SK-N-SH (cell line): Measurements from ENCODE around the gene PNPLA5. TPM values are rescaled to one million over a fixed set of nuclear protein-coding genes. Genes with fewer than 3 reads are reported as not detected.

ENCODE experiments used
- CTCF ChIA-PET: fragments of 300-600, 350-600 bp; formaldehyde crosslinking; extraction: SDS; loops from one replicate; lab custom pipeline; 2021; lab: Yijun Ruan, JAX
- POLR2A ChIA-PET: fragments of 350-600 bp; sonication (Branson Sonifier 250); formaldehyde crosslinking; extraction: SDS; loops from one replicate; lab custom pipeline; 2020; ENCODE audit warnings: antibody characterized with exemption, inconsistent platforms; lab: Yijun Ruan, JAX
- DNase-seq: peaks from one replicate; pipeline ENCODE4 v3.0.0; 2012
- H2AFZ ChIP-seq: fragments of 200-600 bp; sonication (generic); 2 replicates; pipeline ENCODE4 v1.8.1; 2016; ENCODE audit warnings: antibody characterized with exemption, mild to moderate bottlenecking, low read depth
- H3F3A ChIP-seq: fragments of 200-600 bp; sonication (generic); replicated peaks from 2 replicates; pipeline ENCODE3; 2016; ENCODE audit warnings: antibody characterized with exemption, mild to moderate bottlenecking; ENCODE audit not compliant: insufficient read depth
- H3K27ac ChIP-seq, 2 experiments: fragments of 200-500 bp in 1 of 2; fragments of 200-600 bp in 1 of 2; sonication (Bioruptor generic) in 1 of 2; sonication (generic), shearing (Covaris generic) in 1 of 2; 2 replicates each; pipeline versions ENCODE4 v1.5.1 to v1.6.1; 2014 to 2016; ENCODE audit warnings: low read depth in 2 of 2, inconsistent platforms in 1 of 2, low read length in 1 of 2, mild to moderate bottlenecking in 1 of 2, mixed read lengths in 1 of 2
- H3K27me3 ChIP-seq: fragments of 200-600 bp; sonication (generic), shearing (Covaris generic); 2 replicates; pipeline ENCODE4 v1.6.1; 2016; ENCODE audit warnings: mixed run types; ENCODE audit not compliant: insufficient read depth
- H3K36me3 ChIP-seq, 2 experiments: fragments of 200-500 bp in 1 of 2; fragments of 200-600 bp in 1 of 2; sonication (Bioruptor generic) in 1 of 2; sonication (generic) in 1 of 2; replicated peaks in 1 of 2; 2 replicates each; pipeline versions ENCODE3 to v1.5.1; 2014 to 2016; ENCODE audit warnings: low read length in 1 of 2, mild to moderate bottlenecking in 1 of 2; ENCODE audit not compliant: insufficient read depth in 2 of 2, control insufficient read depth in 1 of 2
- H3K4me1 ChIP-seq, 2 experiments: fragments of 200-500 bp in 1 of 2; fragments of 200-600 bp in 1 of 2; sonication (Bioruptor generic) in 1 of 2; sonication (generic), shearing (Covaris generic) in 1 of 2; 2 replicates each; pipeline versions ENCODE4 v1.5.1 to v1.6.1; 2014 to 2016; ENCODE audit warnings: low read depth in 1 of 2, low read length in 1 of 2, mixed run types in 1 of 2; ENCODE audit not compliant: insufficient read depth in 2 of 2, control insufficient read depth in 1 of 2
- H3K4me2 ChIP-seq: fragments of 200-600 bp; sonication (generic), shearing (Covaris generic); 2 replicates; pipeline ENCODE4 v1.6.1; 2017; ENCODE audit warnings: mixed run types
- H3K4me3 ChIP-seq, 2 experiments: fragments of 200-500 bp in 1 of 2; fragments of 200-600 bp in 1 of 2; sonication (Bioruptor generic) in 1 of 2; sonication (generic), shearing (Covaris generic) in 1 of 2; 2 replicates each; pipeline versions ENCODE4 v1.5.1 to v1.8.1; 2014 to 2016; ENCODE audit warnings: low read depth in 2 of 2, inconsistent platforms in 1 of 2, low read length in 1 of 2, mild to moderate bottlenecking in 1 of 2, mixed read lengths in 1 of 2, moderate library complexity in 1 of 2
- H3K79me2 ChIP-seq: fragments of 200-600 bp; sonication (generic); 2 replicates; pipeline ENCODE4 v1.8.1; 2017; ENCODE audit warnings: mild to moderate bottlenecking; ENCODE audit not compliant: insufficient read depth
- H3K9ac ChIP-seq: fragments of 200-600 bp; sonication (generic); 2 replicates; pipeline ENCODE4 v1.6.1; 2017; ENCODE audit warnings: mixed run types
- H3K9me2 ChIP-seq: fragments of 200-600 bp; sonication (generic); 2 replicates; pipeline ENCODE4 v1.6.1; 2017; ENCODE audit warnings: mixed run types
- H3K9me3 ChIP-seq: fragments of 200-600 bp; sonication (generic); 2 replicates; pipeline ENCODE4 v1.6.1; 2017; ENCODE audit warnings: mixed run types, mild to moderate bottlenecking, moderate library complexity
- H4K20me1 ChIP-seq: fragments of 200-600 bp; sonication (generic); 2 replicates; pipeline ENCODE4 v1.6.1; 2017; ENCODE audit warnings: mild to moderate bottlenecking, mixed run types; ENCODE audit not compliant: insufficient read depth
- EZH2phosphoT487 ChIP-seq: fragments of 200-600 bp; sonication (generic); IDR thresholded peaks from 2 replicates; pipeline ENCODE4 v1.6.1; 2017; ENCODE audit warnings: low read depth, mixed run types, mild to moderate bottlenecking, antibody characterized with exemption, moderate library complexity, borderline replicate concordance
- FOSL2 ChIP-seq: IDR thresholded peaks from 2 replicates; pipeline ENCODE4 v1.4.0; 2012; ENCODE audit warnings: low read depth, mild to moderate bottlenecking, moderate library complexity, borderline replicate concordance
- FOXJ3 ChIP-seq: sonication (generic); formaldehyde crosslinking; IDR thresholded peaks from 2 replicates; pipeline ENCODE4 v1.5.1; 2020; ENCODE audit warnings: mild to moderate bottlenecking, missing genetic modification reagents
- JUND ChIP-seq: IDR thresholded peaks from 2 replicates; pipeline ENCODE4 v1.4.0; 2012
- MXI1 ChIP-seq: IDR thresholded peaks from 2 replicates; pipeline ENCODE4 v1.6.1; 2012; ENCODE audit warnings: mild to moderate bottlenecking, low read depth, low read length, improper control_type of control experiment
- SMC3 ChIP-seq: IDR thresholded peaks from 2 replicates; pipeline ENCODE4 v1.6.1; 2012; ENCODE audit warnings: low read depth, low read length, improper control_type of control experiment
- TAF1 ChIP-seq: IDR thresholded peaks from 2 replicates; pipeline ENCODE4 v1.6.1; 2012; ENCODE audit warnings: low read depth, mild to moderate bottlenecking, low read length, moderate library complexity, borderline replicate concordance
- WGBS: methylation state at CpG from one replicate; pipeline ENCODE4 v1.1.6; 2017; ENCODE audit warnings: low lambda C conversion rate; 5-methylcytosine and 5-hydroxymethylcytosine counted together
- polyA plus RNA-seq, 3 experiments: library from polyadenylated mRNA; depleted of rRNA; stranded (reverse); fragments of >200 nt; gene quantifications; 2 replicates each; pipeline ENCODE4 v1.2.3, GENCODE V29; 2012
- TF ChIP-seq, protein P1 (sequence below): IDR thresholded peaks from 2 replicates; pipeline ENCODE4 v1.6.1; 2012; ENCODE audit warnings: mild to moderate bottlenecking, low read depth, low read length, moderate library complexity
- TF ChIP-seq, protein P2 (sequence below): fragments of 200-600 bp; sonication (generic); IDR thresholded peaks from 2 replicates; pipeline ENCODE4 v1.6.1; 2017; ENCODE audit warnings: antibody characterized with exemption, mild to moderate bottlenecking, moderate library complexity
- TF ChIP-seq, protein P3 (sequence below): IDR thresholded peaks from 2 replicates; pipeline ENCODE4 v1.4.0; 2012; ENCODE audit warnings: low read depth, borderline replicate concordance

The PNPLA5 gene
- polyA plus RNA-seq, 1 of the 3 experiments (the other 2 are of a cell fraction) = not detected

DNA sequence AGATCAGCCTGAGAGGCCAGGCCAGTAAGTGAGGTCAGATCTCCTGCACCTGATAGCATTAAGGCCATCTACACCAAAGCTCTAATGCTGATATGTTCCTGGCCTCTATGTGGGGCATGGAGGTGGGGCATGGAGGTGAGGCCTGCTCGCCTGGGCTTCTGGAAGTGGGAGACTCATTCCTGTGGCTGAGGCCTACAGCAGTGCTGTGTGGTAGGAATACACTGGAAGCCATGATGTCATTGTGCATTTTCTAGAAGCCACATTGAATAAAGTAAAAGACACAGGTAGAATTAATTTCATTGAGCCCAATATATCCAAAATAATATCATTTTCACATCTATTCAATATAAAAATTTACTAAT, 34.5 kb upstream of the PNPLA5 start:
- Histone ChIP-seq H4K20me1 (no peaks in the 10 kb centered on the region), H3K9me2 (no peaks in the 10 kb centered on the region), H3K79me2 (no peaks in the 10 kb centered on the region), H3K9ac (no peak overlapping the region), H3K36me3 (peaks cover 0 to 4% of the 10 kb centered on the region in 2 experiments), H2AFZ (no peak overlapping the region), H3K4me3 (no peak overlapping the region), H3F3A (no peaks in the 10 kb centered on the region), H3K9me3 (no peaks in the 10 kb centered on the region), H3K4me1 (peaks cover 12 to 15% of the 10 kb centered on the region in 2 experiments; a peak in 3 of 4 replicates), H3K4me2 (no peak overlapping the region), H3K27ac (no peak overlapping the region), H3K27me3 (no peaks in the 10 kb centered on the region)
- ChIA-PET POLR2A (no interaction called here), CTCF (interaction anchor here (4.6 kb wide), 1 partner anchor 19 kb away, joined by 23 read pairs; no protein-coding TSS in a partner anchor)
- TF ChIP-seq, protein P1, sequence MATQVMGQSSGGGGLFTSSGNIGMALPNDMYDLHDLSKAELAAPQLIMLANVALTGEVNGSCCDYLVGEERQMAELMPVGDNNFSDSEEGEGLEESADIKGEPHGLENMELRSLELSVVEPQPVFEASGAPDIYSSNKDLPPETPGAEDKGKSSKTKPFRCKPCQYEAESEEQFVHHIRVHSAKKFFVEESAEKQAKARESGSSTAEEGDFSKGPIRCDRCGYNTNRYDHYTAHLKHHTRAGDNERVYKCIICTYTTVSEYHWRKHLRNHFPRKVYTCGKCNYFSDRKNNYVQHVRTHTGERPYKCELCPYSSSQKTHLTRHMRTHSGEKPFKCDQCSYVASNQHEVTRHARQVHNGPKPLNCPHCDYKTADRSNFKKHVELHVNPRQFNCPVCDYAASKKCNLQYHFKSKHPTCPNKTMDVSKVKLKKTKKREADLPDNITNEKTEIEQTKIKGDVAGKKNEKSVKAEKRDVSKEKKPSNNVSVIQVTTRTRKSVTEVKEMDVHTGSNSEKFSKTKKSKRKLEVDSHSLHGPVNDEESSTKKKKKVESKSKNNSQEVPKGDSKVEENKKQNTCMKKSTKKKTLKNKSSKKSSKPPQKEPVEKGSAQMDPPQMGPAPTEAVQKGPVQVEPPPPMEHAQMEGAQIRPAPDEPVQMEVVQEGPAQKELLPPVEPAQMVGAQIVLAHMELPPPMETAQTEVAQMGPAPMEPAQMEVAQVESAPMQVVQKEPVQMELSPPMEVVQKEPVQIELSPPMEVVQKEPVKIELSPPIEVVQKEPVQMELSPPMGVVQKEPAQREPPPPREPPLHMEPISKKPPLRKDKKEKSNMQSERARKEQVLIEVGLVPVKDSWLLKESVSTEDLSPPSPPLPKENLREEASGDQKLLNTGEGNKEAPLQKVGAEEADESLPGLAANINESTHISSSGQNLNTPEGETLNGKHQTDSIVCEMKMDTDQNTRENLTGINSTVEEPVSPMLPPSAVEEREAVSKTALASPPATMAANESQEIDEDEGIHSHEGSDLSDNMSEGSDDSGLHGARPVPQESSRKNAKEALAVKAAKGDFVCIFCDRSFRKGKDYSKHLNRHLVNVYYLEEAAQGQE = no peak
- TF ChIP-seq, protein P2, sequence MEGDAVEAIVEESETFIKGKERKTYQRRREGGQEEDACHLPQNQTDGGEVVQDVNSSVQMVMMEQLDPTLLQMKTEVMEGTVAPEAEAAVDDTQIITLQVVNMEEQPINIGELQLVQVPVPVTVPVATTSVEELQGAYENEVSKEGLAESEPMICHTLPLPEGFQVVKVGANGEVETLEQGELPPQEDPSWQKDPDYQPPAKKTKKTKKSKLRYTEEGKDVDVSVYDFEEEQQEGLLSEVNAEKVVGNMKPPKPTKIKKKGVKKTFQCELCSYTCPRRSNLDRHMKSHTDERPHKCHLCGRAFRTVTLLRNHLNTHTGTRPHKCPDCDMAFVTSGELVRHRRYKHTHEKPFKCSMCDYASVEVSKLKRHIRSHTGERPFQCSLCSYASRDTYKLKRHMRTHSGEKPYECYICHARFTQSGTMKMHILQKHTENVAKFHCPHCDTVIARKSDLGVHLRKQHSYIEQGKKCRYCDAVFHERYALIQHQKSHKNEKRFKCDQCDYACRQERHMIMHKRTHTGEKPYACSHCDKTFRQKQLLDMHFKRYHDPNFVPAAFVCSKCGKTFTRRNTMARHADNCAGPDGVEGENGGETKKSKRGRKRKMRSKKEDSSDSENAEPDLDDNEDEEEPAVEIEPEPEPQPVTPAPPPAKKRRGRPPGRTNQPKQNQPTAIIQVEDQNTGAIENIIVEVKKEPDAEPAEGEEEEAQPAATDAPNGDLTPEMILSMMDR = no peak
- TF ChIP-seq FOXJ3 (CRISPR knock-in tag) (no peak), MXI1 (no peak), EZH2phosphoT487 (no peak), TAF1 (no peak), JUND (no peak), SMC3 (no peak), FOSL2 (no peak)
- TF ChIP-seq, protein P3, sequence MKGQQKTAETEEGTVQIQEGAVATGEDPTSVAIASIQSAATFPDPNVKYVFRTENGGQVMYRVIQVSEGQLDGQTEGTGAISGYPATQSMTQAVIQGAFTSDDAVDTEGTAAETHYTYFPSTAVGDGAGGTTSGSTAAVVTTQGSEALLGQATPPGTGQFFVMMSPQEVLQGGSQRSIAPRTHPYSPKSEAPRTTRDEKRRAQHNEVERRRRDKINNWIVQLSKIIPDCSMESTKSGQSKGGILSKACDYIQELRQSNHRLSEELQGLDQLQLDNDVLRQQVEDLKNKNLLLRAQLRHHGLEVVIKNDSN = no peak
- 86% methylated on average over 1 of the region's 1 CpG for WGBS
- no peak for DNase-seq
